HG03135 (cell line): ENCODE data around the gene DIP2C.
"Not testable (repeated sequence)": the region's sequence is repeated elsewhere in the genome, so short reads cannot be mapped to it uniquely, and the experiment has no call there.

Experiments
- ATAC-seq: cut with Tn5 transposase; IDR thresholded peaks from one replicate; pipeline ENCODE4 v1.9.1; 2021; ENCODE audit warnings: mild to moderate bottlenecking, moderate library complexity; ENCODE audit not compliant: unreplicated experiment

Gene DIP2C

GRCh38 chr10:474946-475345, 214.5 kb downstream of the DIP2C start:
- no peak for ATAC-seq

- ATAC-seq, result no peak
Measured at GRCh38 chr10:474406-474805, 215.1 kb downstream of the DIP2C start.

GRCh38 chr10:472241-472910, 217.1 kb downstream of the DIP2C start:
- no peak for ATAC-seq

DNA sequence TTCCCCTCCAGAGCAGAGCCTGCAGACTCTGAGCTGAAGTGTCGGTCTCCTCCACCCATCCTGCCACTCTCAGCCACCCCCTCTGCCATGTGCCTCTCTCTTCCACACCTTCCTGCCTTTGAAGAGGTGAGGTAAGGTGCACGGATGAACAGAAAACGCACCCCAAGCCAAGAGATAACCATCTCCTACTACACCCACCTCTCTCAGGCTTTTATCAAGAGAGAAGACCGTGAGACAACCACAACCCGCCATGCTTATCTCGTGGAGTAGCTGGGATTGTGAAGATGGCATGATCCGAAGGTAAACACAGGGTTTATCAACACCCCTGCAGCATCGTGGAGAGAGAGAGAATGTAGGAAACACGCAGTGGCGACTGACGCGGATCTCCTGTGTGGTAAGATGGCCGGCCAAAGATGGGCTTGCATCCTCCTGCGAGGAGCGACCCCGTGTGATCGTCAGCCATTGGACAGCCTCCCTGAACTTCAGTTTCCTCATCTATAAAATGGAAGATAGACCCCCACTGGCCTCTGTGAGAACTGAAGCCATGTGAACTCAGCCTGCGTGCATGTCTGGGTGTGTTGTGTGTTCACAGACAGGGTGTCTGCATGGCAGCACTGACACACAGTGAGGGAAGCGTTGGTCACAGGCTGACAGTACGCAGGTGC, 219.0 kb downstream of the DIP2C start:
- no peak for ATAC-seq

DNA sequence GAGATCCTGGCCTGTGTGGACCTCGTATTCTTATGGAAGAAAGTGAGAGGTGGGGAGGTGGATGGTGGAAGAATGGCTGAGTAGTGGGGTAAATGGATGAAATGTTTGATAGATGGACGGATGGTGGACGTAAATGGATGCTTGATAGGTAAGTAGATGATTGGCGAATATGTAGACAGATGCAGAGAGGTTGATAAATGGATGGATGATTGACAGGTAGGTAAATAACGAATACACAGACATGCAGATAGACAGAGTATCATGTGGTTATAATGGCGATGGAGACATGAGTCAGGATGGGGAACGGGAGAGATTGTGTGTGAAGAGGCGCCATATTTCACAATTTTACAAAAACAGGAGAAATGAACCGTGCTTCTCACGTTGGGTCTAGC, 219.5 kb downstream of the DIP2C start:
- no peak for ATAC-seq

DNA sequence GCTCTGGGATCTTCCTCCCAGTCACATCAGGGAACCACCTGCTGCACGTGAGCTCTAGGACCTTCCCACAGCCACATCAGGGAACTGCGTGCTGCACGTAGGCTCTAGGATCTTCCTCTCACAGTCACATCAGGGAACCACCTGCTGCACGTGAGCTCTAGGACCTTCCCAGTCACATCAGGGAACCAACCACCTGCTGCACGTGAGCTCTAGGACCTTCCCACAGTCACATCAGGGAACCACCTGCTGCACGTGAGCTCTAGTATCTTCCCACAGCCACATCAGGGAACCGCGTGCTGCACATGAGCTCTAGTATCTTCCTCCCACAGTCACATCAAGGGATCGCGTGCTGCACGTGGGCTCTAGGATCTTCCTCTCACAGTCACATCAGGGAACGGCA, 229.7 kb downstream of the DIP2C start:
- ATAC-seq, result no peak

DNA sequence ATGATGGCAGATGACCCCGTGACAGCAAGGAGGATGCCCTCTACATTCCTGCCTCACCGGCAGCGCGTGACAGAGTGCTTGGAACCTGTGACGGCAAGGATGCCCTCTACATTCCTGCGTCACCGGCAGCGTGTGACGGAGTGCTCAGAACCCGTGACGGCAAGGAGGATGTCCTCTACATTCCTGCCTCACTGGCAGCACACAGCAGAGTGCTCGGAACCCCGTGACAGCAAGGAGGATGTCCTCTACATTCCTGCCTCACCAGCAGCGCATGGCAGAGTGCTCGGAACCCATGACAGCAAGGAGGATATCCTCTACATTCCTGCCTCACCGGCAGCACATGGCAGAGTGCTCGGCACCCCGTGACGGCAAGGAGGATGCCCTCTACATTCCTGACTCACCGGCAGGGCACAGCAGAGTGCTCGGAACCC, 231.0 kb downstream of the DIP2C start:
- no peak for ATAC-seq

GRCh38 chr10:456486-456885, 233.0 kb downstream of the DIP2C start:
- ATAC-seq, result no peak

GRCh38 chr10:454860-455259, 234.6 kb downstream of the DIP2C start:
- ATAC-seq, result no peak

GRCh38 chr10:453647-454046, 235.8 kb downstream of the DIP2C start:
- no peak for ATAC-seq

DNA sequence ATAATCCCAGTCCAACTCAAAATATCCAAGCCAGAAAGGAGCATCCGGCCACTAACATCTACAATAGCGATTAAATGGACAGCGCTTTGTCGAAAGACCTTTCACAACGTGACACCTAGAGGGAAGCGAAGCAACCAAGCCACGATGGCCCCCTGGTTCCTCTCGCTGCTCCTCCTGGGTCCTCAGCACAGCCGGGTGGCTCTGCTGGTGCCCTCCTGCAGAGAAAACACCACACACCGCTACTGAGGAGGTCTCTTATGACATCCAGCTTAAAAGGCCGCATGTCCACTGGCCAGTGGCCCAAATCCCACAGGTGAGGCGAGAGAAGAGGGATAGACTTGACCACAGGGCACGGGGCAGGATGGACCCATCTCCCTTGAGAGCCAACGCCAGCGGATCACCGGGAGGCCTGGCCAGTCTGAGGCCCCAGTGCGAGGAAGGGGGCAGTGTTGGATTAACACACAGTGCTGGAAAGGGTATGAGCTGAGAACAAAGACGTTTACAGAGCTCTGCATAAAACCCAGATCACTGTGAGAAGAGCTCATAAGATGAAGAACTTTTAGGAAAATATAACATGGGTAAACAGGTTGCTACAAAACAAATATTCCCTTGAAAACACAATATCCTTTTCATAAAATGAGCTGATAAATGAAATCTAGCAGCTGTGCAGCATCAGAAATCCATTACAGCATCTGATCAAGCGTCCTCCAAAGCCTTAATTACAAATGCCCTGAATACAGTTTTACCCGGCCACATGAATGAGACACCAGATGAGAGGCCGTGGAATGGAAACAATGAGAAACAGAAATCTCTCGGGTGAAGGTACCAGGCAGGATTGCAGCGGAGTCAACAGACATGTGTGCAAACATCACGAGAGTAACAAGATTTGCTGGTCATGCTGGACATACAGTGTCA, 236.7 kb downstream of the DIP2C start:
- ATAC-seq, result no peak

DNA sequence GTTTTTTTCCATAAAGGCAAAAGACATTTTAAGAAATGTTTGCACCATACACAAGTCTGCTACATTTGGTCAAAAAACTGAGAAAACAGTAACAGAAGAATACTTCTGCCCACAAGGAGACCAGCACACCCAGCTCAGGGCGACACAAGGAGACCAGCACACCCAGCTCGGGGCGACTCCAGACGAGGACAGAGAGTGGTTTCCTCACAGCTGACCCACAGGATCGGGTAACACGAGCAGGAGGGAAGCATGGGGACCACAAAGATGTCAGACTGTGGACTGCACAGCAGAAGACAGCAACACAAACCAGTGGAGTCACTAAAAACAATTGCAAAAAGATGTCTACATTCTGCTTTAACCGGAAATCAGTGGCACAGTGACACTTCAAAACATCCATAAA, 237.6 kb downstream of the DIP2C start:
- ATAC-seq, result no peak

DNA sequence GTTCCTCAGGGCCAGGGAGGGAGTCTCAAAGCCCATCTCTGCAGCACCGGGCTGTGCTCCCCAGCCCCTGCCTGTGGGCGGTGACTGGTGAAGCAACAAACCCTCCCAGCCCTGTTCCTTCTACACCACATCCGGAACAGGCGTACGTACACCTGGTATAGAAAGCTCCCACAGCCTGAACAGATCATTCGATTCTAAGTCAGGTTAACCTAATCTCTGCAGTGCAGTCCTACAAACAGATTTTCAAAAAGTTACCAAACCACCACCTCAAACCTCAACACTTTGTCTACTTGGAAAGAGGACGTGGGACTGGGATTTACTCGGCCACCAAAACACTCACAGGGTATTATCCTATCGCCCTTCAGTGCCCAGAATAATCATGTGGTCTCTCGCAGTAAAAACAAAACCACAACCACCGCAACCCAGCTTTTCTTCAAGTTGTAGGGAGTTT, 238.4 kb downstream of the DIP2C start:
- ATAC-seq, result peak; percentile 96

- no peak for ATAC-seq
Measured at GRCh38 chr10:450463-450862, 239.0 kb downstream of the DIP2C start.

GRCh38 chr10:449331-449730, 240.1 kb downstream of the DIP2C start:
- ATAC-seq, result not testable (repeated sequence)

DNA sequence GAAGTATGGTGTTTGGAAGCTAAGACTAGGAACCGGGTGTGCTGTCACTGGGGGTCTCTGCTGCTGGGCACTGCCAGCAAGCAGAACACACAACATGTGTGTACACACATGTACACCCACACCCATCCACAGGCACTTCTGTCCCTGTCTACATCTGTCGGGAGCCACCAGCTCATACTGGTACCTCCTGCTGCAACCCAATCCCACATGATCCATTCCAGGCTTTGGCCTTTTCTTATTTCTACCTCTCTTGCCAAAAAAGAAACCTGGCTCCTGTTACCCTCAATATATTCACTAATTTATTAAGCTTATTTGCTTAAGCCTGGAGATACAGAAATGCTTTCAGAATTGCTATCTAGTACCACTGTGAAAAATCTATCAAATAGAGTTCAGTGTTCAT, 246.0 kb downstream of the DIP2C start:
- no peak for ATAC-seq

GRCh38 chr10:442209-442608, 247.3 kb downstream of the DIP2C start:
- no peak for ATAC-seq

- no peak for ATAC-seq
Measured at GRCh38 chr10:441659-442058, 247.8 kb downstream of the DIP2C start.

- no peak for ATAC-seq
Measured at GRCh38 chr10:440127-440526, 249.3 kb downstream of the DIP2C start.

DNA sequence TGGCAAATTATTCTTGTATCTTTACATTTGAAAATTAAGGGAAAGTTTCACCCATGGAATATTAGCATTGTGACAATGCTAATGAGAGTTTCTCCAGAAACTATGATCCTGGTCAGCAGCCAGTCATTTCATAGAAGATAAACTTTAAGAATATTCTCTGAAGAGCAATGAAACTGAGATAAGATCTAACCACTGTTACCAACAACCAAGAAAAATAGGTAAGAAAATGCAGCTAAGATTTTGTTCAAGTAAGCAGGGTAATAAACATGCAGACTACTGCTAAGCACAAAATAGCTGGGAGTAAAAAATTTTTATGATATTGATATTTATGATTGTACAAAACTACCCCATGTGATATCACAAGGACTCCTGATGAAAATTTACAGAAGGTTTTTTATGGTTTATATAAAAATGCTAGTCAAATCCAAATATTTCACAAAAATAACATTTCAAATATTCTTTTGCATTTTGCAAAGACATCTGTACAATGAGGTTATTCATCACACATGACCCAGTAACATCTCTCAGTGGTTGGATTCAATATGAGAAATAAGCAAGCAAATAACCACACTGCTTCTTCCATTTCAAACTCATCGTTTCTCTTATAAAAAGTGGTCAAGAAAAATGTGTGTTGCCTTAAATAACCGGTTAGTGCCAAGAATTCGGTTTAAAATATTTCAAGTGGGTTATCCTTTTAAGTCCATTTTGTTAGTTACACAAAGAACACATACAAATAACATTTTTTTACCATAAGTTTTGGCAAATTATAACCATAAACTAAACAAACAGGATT, 251.6 kb downstream of the DIP2C start:
- ATAC-seq, result no peak
